ENCODE measurements around the gene ABCC1.
A peak's percentile ranks its signal among the peaks of the same experiment; 100 is the strongest.

Gene ABCC1

DNA sequence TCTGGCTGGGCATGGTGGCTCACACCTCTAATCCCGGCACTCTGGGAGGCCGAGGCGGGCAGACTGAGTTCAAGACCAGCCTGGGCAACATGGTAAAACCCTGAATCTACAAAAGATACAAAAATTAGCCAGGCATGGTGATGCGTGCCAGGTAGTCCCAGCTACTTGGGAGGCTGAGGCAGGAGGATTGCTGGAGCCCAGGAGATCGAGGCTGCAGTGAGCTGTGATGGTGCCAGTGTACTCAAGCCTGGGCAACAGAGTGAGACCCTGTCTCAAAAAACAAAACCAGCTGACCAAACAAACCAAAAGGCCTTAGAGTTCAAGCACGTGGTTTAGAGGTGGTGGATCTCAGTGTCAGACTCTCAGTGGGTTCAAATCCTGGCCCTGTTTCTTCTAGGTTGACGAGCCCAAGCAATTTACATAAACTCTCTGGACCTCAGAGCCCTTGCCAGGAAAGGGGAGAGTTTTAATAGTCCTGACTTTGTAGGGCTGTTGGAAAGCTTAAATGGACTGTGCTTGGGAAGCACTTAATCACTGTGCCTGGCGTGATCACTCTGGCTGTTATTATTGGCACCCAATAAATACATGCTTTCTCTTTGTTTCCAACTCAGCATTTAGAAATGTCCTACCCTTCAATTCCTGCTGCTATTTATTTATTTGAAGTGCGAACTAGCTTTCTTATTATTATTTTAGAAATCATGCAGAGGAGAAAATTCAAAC lies 44.7 kb downstream of the ABCC1 start:
- DNase-seq (ENCODE audit: low spot score) = no peak

DNA sequence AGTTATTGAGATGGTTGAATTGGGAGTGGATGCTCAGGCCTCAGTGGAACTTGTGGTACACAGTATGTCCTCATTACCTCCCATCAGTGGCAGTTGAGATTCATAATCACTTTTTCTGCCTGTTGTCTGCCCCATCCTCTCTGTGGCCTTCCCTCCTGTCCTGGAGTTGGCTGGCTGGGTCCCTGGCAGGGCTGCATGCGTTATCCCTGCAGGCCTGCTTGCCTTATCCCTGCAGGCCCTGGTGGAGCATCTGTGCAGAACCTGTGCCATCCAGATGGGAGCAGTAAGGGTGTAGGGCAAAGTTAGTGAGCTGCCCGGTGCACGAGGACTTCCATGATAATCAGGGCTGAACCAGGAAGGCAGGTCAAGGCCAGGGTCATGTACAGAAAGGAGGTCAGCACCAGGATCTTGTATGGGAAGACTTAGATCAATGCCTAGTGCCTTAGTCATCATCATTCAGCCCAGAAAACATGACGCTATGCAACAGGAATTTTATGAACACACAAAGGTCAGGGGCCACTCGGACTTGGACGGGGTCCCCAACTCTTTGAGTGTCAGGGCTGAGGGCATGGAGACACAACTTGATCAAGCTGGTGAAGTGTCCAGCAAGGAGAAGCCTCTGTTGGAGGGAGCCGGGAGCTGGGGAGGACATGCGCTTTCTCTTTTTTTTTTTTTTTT lies 47.2 kb downstream of the ABCC1 start:
- DNase-seq (ENCODE audit: low spot score) = peak; percentile 15

DNA sequence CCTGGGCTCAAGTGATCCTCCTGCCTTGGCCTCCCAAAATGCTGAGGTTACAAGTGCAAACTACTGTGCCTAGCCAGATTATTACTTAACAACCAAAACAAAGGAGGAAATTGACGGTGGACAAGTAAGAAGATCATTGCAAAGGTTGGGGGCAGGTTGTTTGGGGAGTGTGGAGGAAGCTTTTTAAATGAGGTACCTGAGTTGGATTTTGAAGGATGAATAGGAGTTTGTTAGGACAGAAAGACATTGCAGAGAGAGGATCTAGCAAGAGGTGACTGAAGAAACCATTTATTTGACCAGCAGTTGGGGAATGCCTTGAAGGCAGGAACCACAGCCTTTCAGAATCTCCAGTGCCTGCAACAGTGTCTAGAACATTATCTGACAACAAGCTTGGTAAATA lies 51.3 kb downstream of the ABCC1 start:
- DNase-seq (ENCODE audit: low spot score) = no peak

DNA sequence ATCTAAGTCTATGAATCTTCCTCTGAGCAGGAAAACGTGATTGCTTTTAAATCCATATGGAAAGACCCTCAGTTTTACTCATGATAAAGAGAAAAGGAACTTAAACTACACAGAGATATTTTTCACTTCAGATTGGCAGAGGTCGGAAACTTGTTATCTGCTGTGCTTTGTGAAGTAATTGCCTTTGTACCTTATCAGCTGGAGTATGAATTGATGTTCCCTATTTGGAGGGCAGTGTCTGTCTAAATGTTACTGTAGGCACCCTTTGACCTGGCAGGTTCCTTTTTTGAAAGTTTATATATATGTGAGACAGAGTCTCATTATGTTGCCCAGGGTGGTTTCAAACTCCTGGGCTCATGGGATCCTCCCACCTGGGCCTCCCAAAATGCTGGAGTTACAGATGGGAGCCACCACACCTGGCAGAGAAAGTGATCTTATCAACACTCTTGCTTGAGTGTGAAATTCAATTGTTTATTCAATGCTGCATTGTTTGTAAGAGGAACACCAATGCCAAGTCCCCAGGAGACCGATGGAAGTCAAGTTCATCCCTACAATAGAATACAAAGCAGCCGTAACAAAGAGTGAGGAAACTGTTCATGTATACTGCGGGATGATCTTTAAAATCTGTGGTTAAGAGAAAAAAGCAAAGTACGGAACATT lies 52.3 kb downstream of the ABCC1 start:
- no peak for DNase-seq (ENCODE audit: low spot score)

DNA sequence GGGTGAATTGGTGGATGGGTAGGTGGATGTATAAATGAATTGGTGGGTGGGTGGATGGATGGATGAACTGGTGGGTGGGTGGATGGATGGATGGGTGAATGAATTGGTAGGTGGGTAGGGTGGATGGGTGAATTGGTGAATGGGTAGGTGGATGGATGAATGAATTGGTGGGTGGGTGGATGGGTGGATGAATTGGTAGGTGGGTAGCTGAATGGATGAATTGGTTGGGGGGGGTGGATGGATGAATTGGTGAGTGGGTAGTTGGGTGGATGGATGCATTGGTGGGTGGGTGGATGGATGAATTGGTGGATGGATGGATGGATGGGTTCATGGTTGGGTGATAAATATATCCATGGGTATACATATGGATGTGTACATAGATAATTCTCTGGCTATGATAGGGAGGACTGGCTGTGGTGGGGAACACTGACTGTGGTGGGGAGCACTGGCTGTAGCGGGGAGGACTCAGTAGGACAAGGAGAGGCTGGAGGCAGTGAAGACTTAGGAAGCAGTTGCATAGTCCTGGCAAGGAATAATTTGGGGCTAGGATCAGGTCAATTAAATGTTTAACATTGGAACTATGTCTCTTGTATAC lies 54.4 kb downstream of the ABCC1 start:
- DNase-seq (ENCODE audit: low spot score) = no peak

DNA sequence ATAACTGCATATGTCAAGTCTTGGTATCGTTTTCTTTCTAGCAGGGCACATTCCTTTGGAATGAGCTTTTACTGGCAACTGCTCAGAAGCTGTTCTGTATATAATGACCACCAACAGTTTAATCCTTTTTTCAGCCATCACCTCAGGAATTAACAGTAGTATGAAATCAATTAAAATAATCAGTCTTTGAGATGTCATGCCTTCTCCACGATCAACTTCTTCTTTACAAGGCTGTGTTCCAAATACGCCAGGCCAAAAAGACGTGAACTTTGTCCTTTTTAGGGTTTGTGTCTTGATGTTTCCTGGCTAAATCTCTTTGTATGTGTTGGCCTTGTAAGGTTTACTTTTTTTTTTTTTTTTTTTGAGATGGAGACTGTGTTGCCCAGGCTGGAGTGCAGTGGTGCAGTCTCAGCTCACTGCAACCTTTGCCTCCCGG lies 54.9 kb downstream of the ABCC1 start:
- no peak for DNase-seq (ENCODE audit: low spot score)

DNA sequence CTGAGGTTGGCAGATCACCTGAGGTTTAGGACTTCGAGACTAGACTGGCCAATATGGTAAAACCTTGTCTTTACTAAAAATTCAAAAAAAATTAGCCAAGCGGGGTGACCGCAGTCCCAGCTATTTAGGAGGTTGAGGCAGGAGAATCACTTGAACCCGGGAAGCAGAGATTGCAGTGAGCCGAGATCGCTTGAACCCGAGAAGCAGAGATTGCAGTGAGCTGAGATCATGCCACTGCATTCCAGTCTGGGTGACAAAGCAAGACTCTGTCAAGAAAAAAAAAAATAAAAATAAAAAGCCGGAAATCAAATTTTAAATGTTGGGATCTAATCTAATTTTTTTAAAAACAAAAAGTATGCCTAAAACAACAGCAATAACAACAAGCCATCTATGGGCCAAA lies 56.3 kb downstream of the ABCC1 start:
- DNase-seq (ENCODE audit: low spot score) = no peak

DNA sequence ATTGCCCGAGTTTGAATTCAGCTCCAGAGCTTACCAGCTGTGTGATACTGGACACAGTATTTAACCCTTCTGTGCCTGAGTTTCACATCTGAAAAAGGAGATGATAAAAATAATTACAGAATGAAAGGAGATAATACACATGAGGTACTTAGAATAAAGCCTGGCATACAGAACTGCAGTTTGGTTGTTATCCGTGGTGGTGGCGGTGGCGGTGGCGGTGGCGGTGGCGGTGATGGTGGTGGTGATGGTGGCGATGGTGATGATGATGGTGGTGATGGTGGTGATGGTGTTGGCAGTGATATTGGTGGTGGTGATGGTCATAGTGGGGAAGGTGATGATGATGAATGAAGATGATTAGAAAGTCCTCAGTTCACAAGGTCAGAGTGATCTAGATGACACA lies 57.2 kb downstream of the ABCC1 start:
- no peak for DNase-seq (ENCODE audit: low spot score)

DNA sequence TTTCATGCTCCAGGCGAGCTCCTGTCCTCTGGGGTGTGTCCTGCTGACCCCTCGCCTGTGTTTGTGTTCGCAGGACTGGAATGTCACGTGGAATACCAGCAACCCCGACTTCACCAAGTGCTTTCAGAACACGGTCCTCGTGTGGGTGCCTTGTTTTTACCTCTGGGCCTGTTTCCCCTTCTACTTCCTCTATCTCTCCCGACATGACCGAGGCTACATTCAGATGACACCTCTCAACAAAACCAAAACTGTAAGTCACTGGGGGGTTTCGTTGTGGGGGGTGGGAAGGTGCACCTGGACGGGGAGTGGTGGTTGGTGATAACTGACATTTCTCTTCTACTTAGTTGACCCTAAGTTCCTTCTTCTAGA lies 58.3 kb downstream of the ABCC1 start:
- DNase-seq (ENCODE audit: low spot score) = no peak

DNA sequence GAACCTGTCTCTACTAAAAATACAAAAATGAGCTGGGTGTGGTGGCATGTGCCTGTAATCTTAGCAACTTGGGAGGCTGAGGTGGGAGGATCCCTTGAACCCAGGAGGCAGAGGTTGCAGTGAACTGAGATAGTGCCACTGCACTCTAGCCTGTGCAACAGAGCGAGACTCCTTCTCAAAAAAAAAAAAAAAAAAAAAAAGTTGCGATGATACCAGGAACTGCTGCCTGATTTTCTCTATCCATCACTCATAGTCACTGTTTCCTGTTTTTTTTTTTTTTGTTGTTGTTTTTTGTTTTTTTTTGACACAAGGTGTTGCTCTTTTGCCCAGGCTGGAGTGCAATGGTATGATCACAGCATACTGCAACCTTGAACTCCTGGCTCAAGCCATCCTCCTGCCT lies 59.2 kb downstream of the ABCC1 start:
- DNase-seq (ENCODE audit: low spot score) = no peak

DNA sequence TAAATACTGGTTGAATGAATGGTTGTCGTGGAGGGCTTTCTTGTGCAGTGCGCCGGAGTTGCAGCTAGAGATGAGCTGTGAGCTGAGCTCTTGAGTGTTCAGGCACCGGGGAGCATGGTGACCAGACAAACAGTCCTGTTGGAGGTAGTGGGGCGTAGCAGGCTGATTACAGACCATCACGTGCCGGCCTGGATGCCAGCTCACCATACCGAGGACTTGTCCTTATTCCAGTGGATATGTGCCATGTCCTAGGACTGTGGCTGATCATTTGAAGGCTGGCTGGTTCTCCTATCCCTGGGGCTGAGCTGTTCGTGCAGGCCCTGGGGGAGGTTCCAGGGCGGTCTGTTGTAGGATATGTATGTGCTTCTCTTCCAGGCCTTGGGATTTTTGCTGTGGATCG lies 60.0 kb downstream of the ABCC1 start:
- DNase-seq (ENCODE audit: low spot score) = no peak

DNA sequence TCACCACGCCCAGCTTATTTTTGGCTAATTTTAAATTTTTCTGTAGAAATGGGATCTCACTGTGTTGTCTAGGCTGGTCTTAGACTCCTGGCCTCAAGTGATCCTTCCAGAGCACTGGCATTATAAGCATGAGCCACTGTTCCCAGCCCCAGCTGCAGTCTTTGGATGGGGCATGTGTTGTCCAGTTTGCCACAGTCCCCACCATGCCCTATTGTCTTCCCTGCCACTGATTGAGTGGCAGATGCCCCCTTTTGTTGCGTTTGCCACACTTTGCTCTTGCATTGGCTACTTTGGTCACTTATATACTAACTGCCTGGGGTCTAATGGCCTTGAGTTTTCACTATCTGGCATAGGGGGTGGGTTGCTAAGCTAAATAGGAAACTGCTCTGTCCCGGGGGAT lies 60.8 kb downstream of the ABCC1 start:
- no peak for DNase-seq (ENCODE audit: low spot score)

DNA sequence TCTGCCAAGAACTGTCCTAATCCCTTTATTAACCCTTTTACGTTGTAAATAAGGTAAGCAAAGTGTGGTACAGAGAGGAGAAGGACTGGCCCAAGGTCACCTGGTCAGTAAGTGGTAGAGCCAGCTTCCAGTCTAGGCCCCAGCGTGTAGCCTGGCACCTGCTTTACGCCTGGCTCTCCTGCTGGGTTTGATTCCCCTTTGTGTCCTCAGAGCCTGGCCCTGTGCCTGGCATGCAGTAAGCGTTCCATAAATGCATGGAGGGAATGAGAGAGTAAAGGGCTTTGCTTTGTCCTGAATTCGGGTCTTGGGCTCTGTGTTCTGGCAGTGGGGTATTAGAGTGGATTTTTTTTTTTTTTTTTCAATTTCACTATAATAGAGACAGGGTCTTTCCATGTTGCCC lies 62.7 kb downstream of the ABCC1 start:
- DNase-seq (ENCODE audit: low spot score) = no peak

DNA sequence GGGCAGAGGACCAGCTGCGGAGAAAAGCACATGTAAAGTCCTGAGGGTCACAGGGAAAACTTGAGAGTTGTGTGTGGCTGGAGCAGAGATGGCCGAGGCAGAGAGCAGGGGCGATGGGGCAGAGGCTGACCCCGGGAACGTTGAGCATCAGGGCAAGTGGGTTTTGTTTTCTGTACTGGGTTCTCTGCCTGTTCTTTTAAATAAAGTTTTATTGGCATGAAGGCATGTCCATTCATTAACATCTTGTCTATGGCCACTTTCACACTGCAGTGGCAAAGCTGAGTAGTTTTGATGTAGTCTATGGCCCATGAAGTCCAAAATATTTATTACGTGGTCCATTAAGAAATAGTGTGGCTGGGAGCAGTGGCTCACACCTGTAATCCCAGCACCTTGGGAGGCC lies 64.4 kb downstream of the ABCC1 start:
- DNase-seq (ENCODE audit: low spot score) = no peak

DNA sequence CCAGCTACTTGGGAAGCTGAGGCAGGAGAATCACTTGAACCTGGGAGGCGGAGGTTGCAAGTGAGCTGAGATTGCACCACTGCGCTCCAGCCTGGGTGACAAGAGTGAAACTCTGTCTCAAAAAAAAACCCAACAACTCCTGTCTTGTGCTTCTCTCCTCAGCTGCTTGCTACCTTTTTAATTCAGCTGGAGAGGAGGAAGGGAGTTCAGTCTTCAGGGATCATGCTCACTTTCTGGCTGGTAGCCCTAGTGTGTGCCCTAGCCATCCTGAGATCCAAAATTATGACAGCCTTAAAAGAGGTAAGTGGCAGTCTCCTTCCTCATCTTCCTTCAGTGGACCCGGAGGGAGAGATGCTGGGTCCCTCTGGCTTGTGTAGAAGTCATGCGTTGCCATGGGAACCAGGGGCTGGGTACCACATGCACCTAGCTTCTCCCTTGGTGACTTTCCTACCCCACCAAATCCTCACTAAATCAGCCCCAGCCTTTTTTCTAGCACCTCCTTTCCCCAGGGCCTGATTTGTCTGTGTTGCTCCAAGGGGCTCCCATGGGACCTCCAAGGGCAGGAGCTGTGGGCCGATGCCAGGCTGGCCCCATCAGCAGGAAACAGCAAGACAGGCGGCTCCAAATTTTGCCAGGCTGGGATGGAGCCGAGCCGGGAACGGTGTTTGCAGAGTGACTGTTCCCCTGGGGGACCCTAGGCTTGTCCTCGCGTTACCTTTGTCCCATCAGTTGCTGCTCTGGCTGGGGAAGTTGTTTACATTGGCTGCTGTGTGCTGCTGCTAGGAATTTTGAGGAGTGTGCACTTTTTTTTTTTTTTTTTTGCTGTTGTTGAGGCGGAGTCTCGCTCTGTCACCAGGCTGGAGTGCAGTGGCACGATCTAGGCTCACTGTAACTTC lies 65.2 kb downstream of the ABCC1 start:
- DNase-seq (ENCODE audit: low spot score) = no peak

DNA sequence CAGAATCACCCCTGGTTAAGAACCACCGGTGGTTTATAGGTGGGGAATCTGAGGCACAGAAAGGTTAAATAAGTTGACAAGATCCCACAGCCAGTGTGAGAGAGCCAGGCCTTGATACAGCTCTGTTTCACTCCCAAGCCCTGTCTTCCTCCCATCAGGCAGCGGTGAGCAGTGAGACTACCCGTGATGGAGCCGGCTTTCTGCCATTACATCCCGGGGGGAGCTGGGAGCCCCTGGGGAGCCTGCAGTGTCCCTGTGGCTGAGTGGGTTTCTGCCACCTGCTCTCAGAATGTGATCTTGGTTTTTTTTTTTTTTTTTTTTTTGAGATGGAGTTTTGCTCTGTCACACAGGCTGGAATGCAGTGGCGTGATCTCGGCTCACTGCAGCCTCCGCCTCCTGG lies 66.4 kb downstream of the ABCC1 start:
- no peak for DNase-seq (ENCODE audit: low spot score)

DNA sequence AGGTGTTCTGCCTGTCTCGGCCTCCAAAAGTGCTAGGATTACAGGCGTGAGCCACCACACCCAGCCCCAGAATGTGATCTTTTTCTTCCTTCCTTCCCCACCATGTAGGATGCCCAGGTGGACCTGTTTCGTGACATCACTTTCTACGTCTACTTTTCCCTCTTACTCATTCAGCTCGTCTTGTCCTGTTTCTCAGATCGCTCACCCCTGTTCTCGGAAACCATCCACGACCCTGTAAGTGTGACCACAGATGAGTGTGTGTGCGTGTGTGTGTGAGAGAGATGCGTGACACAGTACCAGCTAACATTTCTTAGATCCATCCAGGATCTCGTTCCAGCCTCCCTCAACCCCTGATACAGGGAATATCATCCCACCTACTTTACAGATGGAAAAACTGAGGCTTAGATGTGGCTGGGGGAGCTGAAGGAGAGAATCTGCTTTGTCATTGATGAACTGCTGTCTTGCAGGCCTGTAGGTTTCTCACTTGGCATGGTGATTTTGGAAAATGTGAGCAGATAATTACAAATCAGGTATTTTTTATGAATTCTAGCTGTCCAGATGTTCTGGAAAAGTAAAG lies 67.1 kb downstream of the ABCC1 start:
- DNase-seq (ENCODE audit: low spot score) = no peak

DNA sequence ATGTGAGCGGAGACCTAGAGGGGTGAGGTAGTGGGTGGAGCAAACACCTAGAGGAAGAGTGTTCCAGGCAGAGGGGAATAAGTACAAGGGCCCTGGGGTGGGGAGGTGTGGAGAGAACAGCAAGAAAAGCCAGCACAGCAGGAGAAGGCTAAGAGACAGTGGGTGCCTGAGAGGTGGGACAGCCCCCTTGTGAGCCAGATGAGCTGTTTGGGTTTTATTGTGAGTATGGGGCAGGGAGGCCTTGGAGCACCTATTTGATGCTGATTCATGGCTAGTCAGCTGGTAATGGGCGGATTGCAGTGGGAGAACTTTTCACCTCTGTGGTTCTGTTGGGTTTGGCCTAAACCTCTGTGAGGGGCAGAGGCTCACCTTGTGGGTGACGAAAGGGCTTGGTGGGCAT lies 68.4 kb downstream of the ABCC1 start:
- no peak for DNase-seq (ENCODE audit: low spot score)

DNA sequence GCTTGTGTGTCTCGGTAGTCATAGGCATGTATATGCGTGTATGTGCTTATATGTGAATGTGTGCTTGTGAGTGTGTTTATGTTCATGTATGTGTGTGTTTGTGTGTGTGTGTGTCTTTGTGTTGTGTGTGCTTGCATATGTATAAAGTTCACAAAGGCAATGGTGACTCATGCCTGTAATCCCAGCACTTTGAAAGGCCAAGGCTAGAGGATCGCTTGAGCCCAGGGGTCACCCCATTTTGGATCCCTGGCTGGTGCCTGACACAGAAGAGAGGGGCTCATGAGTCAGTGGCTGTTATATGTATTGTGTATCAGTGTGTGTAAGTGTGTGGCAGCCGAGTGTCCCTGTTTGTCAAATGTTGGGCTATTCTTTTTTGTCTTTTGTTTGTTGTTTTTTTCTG lies 69.3 kb downstream of the ABCC1 start:
- no peak for DNase-seq (ENCODE audit: low spot score)

DNA sequence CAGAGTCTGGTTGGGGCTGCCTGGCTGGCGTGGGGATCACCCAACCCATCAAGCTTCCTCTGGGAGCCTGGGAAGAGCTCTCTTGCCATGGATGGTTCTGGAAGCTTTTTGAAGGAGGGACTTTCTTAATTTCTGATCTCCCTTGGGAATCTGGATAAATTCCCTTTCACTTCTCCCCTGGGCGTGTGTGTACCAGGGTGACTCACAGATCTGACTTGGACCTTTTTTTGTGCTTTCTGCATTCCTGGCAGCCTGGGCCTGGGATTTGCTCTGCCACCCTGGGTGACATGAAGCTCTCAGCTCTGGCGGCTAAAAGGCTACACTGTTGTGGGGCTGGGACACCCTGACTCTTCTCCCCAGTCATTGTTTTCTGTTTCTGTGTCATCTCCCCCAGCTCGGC lies 70.1 kb downstream of the ABCC1 start:
- DNase-seq (ENCODE audit: low spot score) = peak; percentile 66

DNA sequence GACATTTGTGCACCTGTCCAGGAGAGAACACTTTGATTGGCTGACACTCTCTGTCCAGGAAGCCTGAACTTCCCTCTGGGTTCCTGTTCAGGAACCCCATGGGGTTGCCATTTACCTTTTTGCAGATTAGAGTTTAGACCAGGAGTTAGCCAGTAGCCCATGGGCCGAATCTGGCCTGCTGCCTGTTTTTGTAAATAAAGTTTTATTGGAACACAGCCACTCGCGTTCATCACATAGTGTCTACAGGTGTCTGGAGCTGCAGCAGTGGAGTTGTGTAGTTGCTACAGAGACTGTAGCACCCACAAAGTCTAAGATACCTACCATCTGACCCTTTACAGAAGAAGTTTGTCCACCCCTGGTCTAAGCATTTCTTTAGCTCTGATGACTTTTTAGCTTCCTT lies 70.9 kb downstream of the ABCC1 start:
- no peak for DNase-seq (ENCODE audit: low spot score)

DNA sequence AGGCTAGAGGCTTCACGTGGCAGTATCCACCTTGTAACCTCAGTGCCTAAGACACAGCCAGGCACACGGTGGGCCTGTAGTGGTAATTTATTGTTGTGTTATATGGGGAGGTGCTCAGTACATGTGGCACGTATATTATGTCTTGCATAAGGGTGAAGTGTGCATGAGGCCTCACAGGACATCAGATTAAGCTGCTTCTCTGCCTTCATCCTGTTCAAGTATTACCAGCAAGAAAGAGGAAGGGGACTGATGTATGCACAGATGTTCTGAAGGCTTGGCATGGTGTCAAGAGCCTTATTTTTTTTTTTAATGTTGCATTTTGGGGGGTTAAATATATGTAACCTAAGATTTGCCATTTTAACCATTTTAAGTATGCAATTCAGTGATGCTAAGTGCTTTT lies 71.6 kb downstream of the ABCC1 start:
- DNase-seq (ENCODE audit: low spot score) = no peak
